ENCODE data around the gene IFIT3.

- TF ChIP-seq CTCF (conservative IDR thresholded peaks at IDR 0.05 in 1 of 2, IDR thresholded peaks at IDR 0.05 in 1 of 2; ENCODE audit: low read depth in 1 of 2, low read length in 2 of 2) (no peak), EZH2 (IDR thresholded peaks at IDR 0.05; ENCODE audit: low read length, missing control alignments) (no peak)
Observed at GRCh38 chr10:89335226-89335625, 7.4 kb downstream of the IFIT3 start.

All from fibroblast of lung (primary cell).